Liver (tissue), 3 donors: ENCODE measurements around the gene APBB1.

ENCODE experiments used
- JUND ChIP-seq, 2 donors: IDR thresholded peaks; 2 replicates each; pipeline ENCODE4 v1.6.1; 2016; ENCODE audit warnings: antibody characterized with exemption in 2 of 2
- NR2F2 ChIP-seq: IDR thresholded peaks from 2 replicates; pipeline ENCODE4 v1.6.1; 2016; ENCODE audit warnings: antibody characterized with exemption
- RAD21 ChIP-seq, 2 donors: IDR thresholded peaks; 2 replicates each; pipeline ENCODE4 v1.6.1; 2016; ENCODE audit warnings: antibody characterized with exemption in 2 of 2, mild to moderate bottlenecking in 2 of 2
- SP1 ChIP-seq: IDR thresholded peaks from 2 replicates; pipeline ENCODE4 v1.6.1; 2018; ENCODE audit warnings: antibody characterized with exemption, mild to moderate bottlenecking
- TAF1 ChIP-seq: conservative IDR thresholded peaks from 2 replicates; pipeline ENCODE4 v1.6.1; 2016; ENCODE audit warnings: antibody characterized with exemption, mild to moderate bottlenecking
- YY1 ChIP-seq: IDR thresholded peaks from 2 replicates; pipeline ENCODE4 v1.6.1; 2016; ENCODE audit warnings: antibody characterized with exemption, mild to moderate bottlenecking
- TF ChIP-seq, protein P1 (sequence below): fragments of 150-350 bp; IDR thresholded peaks from 2 replicates; pipeline ENCODE4 v1.5.1; 2017; ENCODE audit warnings: improper control_type of control experiment, low read depth, low read length; ENCODE audit not compliant: missing input control
- TF ChIP-seq, protein P2 (sequence below): IDR thresholded peaks from 2 replicates; pipeline ENCODE4 v1.6.1; 2016; ENCODE audit warnings: antibody characterized with exemption
- TF ChIP-seq, protein P3 (sequence below): IDR thresholded peaks from 2 replicates; pipeline ENCODE4 v1.6.1; 2016; ENCODE audit warnings: antibody characterized with exemption, mild to moderate bottlenecking
- TF ChIP-seq, protein P4 (sequence below): IDR thresholded peaks from 2 replicates; pipeline ENCODE4 v1.6.1; 2016; ENCODE audit warnings: antibody characterized with exemption
- donor health status: healthy.
- donor health status: healthy.

DNA sequence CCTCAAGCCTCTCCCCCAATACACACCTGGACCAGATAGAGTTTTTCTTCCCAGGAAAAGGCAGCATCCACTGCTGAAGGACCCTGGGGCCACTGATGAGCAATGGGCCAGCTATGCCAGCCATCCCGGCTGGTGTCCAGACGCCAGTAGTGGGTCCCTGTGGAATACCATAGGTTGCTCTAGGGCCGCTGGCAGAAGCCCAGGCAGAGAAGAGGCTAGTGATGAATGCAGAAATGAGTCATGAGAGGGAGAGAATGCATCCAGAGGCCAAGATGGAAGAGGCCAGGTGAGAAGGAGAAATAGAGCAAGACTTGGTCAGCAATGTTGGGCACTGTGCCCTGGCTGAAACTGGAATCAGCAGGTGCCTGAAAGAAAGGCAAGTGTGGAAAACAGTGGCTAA lies 13.0 kb upstream of the APBB1 start:
- TF ChIP-seq, protein P1, sequence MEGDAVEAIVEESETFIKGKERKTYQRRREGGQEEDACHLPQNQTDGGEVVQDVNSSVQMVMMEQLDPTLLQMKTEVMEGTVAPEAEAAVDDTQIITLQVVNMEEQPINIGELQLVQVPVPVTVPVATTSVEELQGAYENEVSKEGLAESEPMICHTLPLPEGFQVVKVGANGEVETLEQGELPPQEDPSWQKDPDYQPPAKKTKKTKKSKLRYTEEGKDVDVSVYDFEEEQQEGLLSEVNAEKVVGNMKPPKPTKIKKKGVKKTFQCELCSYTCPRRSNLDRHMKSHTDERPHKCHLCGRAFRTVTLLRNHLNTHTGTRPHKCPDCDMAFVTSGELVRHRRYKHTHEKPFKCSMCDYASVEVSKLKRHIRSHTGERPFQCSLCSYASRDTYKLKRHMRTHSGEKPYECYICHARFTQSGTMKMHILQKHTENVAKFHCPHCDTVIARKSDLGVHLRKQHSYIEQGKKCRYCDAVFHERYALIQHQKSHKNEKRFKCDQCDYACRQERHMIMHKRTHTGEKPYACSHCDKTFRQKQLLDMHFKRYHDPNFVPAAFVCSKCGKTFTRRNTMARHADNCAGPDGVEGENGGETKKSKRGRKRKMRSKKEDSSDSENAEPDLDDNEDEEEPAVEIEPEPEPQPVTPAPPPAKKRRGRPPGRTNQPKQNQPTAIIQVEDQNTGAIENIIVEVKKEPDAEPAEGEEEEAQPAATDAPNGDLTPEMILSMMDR, result no peak
- TF ChIP-seq, protein P2, sequence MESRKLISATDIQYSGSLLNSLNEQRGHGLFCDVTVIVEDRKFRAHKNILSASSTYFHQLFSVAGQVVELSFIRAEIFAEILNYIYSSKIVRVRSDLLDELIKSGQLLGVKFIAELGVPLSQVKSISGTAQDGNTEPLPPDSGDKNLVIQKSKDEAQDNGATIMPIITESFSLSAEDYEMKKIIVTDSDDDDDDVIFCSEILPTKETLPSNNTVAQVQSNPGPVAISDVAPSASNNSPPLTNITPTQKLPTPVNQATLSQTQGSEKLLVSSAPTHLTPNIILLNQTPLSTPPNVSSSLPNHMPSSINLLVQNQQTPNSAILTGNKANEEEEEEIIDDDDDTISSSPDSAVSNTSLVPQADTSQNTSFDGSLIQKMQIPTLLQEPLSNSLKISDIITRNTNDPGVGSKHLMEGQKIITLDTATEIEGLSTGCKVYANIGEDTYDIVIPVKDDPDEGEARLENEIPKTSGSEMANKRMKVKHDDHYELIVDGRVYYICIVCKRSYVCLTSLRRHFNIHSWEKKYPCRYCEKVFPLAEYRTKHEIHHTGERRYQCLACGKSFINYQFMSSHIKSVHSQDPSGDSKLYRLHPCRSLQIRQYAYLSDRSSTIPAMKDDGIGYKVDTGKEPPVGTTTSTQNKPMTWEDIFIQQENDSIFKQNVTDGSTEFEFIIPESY, result no peak
- TF ChIP-seq TAF1, result no peak
- no peak for TF ChIP-seq RAD21 (IDR thresholded peaks at IDR 0.05)
- TF ChIP-seq, protein P3, sequence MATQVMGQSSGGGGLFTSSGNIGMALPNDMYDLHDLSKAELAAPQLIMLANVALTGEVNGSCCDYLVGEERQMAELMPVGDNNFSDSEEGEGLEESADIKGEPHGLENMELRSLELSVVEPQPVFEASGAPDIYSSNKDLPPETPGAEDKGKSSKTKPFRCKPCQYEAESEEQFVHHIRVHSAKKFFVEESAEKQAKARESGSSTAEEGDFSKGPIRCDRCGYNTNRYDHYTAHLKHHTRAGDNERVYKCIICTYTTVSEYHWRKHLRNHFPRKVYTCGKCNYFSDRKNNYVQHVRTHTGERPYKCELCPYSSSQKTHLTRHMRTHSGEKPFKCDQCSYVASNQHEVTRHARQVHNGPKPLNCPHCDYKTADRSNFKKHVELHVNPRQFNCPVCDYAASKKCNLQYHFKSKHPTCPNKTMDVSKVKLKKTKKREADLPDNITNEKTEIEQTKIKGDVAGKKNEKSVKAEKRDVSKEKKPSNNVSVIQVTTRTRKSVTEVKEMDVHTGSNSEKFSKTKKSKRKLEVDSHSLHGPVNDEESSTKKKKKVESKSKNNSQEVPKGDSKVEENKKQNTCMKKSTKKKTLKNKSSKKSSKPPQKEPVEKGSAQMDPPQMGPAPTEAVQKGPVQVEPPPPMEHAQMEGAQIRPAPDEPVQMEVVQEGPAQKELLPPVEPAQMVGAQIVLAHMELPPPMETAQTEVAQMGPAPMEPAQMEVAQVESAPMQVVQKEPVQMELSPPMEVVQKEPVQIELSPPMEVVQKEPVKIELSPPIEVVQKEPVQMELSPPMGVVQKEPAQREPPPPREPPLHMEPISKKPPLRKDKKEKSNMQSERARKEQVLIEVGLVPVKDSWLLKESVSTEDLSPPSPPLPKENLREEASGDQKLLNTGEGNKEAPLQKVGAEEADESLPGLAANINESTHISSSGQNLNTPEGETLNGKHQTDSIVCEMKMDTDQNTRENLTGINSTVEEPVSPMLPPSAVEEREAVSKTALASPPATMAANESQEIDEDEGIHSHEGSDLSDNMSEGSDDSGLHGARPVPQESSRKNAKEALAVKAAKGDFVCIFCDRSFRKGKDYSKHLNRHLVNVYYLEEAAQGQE, result no peak
- TF ChIP-seq SP1, result no peak
- TF ChIP-seq, protein P4, sequence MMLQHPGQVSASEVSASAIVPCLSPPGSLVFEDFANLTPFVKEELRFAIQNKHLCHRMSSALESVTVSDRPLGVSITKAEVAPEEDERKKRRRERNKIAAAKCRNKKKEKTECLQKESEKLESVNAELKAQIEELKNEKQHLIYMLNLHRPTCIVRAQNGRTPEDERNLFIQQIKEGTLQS, result no peak
- TF ChIP-seq NR2F2, result no peak
- peak in 1 of 2 donors; percentile 23 for TF ChIP-seq JUND (IDR thresholded peaks at IDR 0.05)
- TF ChIP-seq YY1, result no peak
